HL-60/S4 (cell line): Measurements from ENCODE around the gene ZDHHC14.
"Not testable (repeated sequence)": the region's sequence is repeated elsewhere in the genome, so short reads cannot be mapped to it uniquely, and the experiment has no call there.

Experiments
- in situ Hi-C: fragments of 300-500 bp; cut with MboI; formaldehyde crosslinking; loops from 2 replicates; pipeline ENCODE4 v1.14.3; 2022; ENCODE audit warnings: low sequenced_read_pairs

ZDHHC14 gene

GRCh38 chr6:157402996-157403685, 22.2 kb downstream of the ZDHHC14 start:
- in situ Hi-C loops = no loop called here

DNA sequence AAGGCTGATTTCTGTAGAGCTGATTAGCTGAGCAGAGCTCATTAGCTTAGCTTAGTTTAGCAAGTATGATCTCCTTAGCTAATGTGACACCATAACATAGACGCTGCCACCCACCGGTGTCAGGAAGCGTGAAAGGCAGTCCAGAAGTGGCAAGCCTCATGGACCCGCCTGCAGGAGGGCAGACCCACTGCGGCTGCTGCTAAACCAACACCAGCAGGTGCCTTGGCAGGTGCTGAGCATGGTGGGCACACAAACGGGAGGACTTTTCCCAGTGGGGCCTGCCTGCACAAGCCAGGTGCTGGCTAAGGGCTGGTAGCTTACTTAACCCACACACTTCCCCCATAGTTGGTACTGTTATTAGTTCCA, 22.7 kb downstream of the ZDHHC14 start:
- in situ Hi-C loops = no loop called here

GRCh38 chr6:157405986-157406385, 25.0 kb downstream of the ZDHHC14 start:
- in situ Hi-C loops = no loop called here

DNA sequence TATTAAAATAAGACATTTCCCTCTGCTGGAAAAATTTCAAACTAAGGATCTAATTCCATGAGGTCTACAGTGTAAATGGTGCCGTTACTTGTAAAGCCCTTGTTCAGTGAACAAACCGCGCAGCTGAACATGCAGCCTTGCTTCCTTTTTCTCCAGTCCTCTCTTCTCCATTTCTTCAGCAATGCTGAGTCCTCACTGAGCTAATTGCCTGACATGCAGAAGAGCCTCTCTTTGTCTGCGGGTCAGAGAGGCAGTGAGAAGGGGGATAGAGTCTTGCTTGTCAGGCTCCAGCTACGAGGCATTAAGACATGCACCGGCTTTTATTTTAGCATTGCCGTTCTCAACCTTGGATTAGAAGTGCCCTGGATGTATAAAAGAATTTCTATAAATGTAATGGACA, 25.7 kb downstream of the ZDHHC14 start:
- in situ Hi-C loops = no loop called here

- in situ Hi-C loops = no loop called here
Measured at GRCh38 chr6:157407646-157408045, 26.7 kb downstream of the ZDHHC14 start.

DNA sequence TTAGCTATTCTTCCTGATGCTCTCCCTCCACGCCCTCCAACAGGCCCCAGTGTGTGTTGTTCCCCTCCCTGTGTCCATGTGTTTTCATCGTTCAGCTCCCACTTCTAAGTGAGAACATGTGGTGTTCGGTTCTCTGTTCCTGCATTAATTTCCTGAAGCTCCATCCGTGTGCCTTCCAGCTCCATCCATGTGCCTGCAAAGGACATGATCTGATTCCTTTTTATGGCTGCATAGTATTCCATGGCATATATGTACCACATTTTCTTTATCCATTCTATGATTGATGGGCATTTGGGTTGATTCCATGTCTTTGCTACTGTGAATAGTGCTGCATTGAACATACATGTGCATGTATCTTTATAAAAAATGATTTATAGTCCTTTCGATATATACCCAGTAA, 27.4 kb downstream of the ZDHHC14 start:
- in situ Hi-C loops = not testable (repeated sequence)

GRCh38 chr6:157410045-157410444, 29.1 kb downstream of the ZDHHC14 start:
- in situ Hi-C loops = no loop called here

DNA sequence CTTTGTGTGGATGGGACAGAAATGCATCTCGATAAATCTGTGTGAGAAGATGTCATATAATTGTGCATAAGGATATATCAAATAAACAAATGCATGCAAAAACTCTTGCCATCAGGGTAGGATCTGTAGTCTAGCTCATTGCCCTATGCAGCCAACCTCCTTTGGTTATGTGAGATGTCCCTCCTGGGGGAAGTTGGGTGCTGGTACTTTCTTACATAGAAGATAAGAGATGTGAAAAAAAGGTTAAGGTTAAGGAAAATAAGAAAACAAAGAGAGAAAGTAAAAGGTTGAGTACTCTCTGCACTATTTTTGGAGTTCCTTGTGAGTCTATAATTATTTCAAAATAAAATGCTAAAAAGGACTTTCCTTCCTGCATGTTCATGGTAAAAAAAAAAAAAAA, 30.4 kb downstream of the ZDHHC14 start:
- in situ Hi-C loops = no loop called here

DNA sequence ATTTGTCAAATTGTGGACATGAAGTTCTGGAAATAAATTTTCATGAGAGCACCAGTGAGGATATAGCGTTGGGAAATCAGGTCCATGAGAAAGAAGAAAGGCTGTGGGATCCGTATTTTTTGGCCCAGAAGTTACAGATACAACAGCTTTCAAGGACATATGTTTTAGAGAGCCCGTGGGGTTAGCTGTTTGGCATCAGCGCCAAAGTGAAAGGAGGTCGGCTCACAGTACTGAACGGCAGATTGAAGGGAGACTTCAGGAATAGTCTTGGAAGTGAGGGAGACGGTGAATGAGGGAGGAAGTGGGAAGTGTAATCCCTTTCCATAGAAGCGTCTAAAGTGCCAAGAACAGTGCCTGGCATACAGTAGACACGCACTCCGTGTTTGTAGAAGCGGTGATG, 31.8 kb downstream of the ZDHHC14 start:
- in situ Hi-C loops = no loop called here

DNA sequence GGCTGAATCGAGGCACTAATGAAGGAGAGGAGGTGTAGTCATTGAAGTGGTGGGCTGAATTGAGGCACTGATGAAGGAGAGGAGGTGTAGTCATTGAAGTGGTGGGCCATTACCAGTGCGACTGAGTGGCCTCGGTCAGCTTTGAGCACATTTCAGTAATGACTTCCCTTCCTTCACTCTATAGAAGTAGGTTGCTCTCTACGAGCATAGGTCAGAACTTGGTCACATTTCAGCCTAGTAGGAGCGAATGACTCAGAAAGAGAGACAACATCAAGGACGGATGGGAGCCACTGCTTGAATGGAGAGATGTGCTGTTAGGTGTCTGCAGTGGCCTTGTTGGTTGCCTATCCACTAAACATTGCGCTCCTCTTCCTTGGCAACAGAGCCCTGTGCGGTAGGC, 39.5 kb downstream of the ZDHHC14 start:
- in situ Hi-C loops = no loop called here

- in situ Hi-C loops = no loop called here
Measured at GRCh38 chr6:157424491-157425020, 43.6 kb downstream of the ZDHHC14 start.

- in situ Hi-C loops = no loop called here
Measured at GRCh38 chr6:157427969-157428368, 47.0 kb downstream of the ZDHHC14 start.

GRCh38 chr6:157428427-157429202, 47.6 kb downstream of the ZDHHC14 start:
- in situ Hi-C loops = no loop called here

DNA sequence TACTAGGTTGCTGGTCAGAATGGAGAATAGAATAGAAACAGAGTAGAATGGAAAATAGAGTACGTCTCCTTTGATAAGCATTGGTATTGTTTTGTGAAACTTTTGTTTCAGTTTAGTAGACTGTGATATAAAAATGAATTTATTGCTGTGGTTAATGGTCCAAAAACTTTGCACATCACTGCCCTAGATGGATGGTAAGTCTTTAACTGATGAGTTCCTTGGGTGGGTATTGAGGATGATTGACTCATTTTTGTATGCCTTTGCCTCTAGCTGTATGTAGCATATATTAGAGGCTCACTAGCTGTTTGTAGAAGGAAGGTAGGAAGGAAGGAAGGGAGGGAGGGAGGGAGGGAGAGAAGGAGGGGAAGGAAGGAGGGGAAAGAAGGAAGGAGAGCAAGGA, 48.3 kb downstream of the ZDHHC14 start:
- in situ Hi-C loops = no loop called here

DNA sequence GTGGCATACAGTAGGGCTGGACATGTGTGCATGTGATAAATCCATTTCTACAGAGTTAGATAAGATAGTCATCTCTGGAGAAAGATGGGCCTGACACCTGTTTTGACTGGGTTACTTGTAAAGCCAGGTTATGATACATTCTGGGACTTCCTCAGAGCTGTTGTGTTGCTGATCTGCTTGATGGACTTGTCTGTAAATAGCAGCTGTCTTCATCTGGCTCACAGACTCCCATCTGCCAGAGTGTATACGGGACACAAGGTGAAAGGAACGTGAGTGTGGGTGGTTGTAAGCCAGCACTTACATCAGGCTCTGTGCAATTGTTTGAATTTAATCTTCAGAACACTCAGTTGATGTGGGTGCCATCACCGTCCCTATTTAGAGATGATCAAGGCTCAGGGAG, 49.8 kb downstream of the ZDHHC14 start:
- in situ Hi-C loops = no loop called here

GRCh38 chr6:157432231-157432891, 51.4 kb downstream of the ZDHHC14 start:
- in situ Hi-C loops = no loop called here

GRCh38 chr6:157432892-157433265, 51.9 kb downstream of the ZDHHC14 start:
- in situ Hi-C loops = no loop called here

GRCh38 chr6:157433678-157434081, 52.7 kb downstream of the ZDHHC14 start:
- in situ Hi-C loops = no loop called here

GRCh38 chr6:157434349-157435033, 53.5 kb downstream of the ZDHHC14 start:
- in situ Hi-C loops = no loop called here

DNA sequence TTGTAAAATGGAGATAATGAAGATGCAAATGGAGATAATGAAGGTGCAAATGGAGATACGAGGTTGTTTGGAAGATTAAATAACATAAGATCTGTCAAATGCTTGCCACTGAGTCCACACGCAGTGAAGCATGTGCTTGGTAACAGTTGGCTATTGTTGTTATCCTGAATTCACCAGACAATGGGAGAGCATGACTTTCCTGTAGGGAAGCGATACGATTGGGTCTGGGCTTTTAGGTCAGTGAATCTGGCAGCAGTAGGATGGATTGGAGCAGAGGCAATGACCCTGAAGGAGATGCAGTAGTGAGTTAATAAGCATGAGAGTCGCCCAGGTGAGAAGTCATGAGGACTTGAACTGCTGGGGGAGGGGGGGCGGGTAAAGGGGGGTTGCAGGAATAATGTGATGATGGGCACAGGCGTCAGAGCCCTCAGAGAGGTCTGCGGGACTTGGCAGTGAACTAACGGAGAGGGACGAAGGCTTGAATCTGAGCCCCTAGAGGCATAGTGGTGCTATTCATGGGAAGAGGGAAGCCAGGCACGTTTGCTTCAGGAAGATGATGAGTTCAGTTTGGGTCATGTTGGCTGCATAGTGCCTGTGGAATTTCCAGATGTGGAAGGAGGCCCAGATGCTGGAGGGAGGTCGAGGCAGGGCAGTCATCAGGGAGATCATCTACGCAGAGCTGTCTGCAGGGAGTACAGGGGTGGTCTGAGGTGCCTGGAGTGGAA, 55.4 kb downstream of the ZDHHC14 start:
- in situ Hi-C loops = no loop called here

GRCh38 chr6:157436944-157437336, 56.0 kb downstream of the ZDHHC14 start:
- in situ Hi-C loops = no loop called here
